Measurements from ENCODE around the gene SFXN3.

GRCh38 chr10:101038484-101038883 is 7.5 kb downstream of the SFXN3 start:
- TF ChIP-seq CTCF (IDR thresholded peaks at IDR 0.05; ENCODE audit: low read length) (peak; percentile 22), EZH2phosphoT487 (IDR thresholded peaks at IDR 0.05; ENCODE audit: low read length) (no peak)
